Measurements from ENCODE around the gene LILRB2.

DNA sequence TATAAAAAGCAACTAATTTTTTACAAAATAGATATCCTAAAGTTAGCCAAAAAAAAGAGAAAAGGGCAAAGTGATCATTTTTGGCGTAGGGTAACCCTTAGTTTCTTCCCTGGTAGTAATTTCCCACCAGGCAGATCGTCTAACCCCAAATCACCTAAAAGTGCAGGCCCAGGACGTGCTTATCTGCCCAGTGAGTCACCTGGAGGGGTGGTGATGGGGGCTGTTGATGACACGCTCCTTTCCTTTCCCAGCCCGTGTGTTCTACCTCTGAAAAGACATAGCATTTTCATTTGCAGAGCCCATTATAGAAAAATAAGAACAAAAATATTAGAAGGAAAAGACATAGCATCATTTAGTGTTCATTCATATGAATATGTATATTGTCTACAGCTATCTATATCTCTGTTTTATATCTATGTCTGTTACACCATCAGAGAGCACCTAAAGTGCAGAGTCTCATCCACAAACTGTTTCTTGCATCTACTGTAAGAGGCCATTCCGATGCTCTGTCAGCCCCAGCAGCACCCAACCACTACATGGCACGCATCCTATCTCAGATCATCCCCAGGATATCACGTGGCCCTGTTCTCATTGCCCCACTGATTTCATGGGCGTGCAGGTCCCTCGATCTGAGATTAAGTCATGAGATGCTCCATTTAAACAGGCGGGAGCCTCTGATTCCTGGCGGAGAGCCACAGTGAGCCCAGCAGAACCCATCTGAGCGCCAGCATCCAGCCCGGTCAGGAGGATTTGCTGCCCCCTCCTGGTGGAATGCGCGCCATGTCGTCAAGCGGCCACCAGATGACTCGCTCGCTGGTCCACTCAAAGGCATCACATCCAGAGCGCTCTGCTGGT, 49.6 kb downstream of the LILRB2 start:
- TF ChIP-seq, protein P1, sequence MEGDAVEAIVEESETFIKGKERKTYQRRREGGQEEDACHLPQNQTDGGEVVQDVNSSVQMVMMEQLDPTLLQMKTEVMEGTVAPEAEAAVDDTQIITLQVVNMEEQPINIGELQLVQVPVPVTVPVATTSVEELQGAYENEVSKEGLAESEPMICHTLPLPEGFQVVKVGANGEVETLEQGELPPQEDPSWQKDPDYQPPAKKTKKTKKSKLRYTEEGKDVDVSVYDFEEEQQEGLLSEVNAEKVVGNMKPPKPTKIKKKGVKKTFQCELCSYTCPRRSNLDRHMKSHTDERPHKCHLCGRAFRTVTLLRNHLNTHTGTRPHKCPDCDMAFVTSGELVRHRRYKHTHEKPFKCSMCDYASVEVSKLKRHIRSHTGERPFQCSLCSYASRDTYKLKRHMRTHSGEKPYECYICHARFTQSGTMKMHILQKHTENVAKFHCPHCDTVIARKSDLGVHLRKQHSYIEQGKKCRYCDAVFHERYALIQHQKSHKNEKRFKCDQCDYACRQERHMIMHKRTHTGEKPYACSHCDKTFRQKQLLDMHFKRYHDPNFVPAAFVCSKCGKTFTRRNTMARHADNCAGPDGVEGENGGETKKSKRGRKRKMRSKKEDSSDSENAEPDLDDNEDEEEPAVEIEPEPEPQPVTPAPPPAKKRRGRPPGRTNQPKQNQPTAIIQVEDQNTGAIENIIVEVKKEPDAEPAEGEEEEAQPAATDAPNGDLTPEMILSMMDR (IDR thresholded peaks at IDR 0.05): peak in 5 of 7 experiments; percentile 81 to 90 (median 90)
- no peak for TF ChIP-seq EP300 (IDR thresholded peaks at IDR 0.05)

Measured in stomach (tissue), 4 donors.